WI38 (cell line): ENCODE data around the gene DENND11.

Source experiments
- H3K4me3 ChIP-seq: 2 replicates; pipeline ENCODE4 v1.5.1; 2011; ENCODE audit warnings: low read depth, mild to moderate bottlenecking, control low read depth, low read length
- TF ChIP-seq, protein P1 (sequence below): IDR thresholded peaks from 2 replicates; pipeline ENCODE4 v1.5.1; 2012; ENCODE audit warnings: low read depth, mild to moderate bottlenecking, control low read depth, low read length

Gene DENND11

GRCh38 chr7:141679014-141679413 is 23.0 kb downstream of the DENND11 start:
- TF ChIP-seq, protein P1, sequence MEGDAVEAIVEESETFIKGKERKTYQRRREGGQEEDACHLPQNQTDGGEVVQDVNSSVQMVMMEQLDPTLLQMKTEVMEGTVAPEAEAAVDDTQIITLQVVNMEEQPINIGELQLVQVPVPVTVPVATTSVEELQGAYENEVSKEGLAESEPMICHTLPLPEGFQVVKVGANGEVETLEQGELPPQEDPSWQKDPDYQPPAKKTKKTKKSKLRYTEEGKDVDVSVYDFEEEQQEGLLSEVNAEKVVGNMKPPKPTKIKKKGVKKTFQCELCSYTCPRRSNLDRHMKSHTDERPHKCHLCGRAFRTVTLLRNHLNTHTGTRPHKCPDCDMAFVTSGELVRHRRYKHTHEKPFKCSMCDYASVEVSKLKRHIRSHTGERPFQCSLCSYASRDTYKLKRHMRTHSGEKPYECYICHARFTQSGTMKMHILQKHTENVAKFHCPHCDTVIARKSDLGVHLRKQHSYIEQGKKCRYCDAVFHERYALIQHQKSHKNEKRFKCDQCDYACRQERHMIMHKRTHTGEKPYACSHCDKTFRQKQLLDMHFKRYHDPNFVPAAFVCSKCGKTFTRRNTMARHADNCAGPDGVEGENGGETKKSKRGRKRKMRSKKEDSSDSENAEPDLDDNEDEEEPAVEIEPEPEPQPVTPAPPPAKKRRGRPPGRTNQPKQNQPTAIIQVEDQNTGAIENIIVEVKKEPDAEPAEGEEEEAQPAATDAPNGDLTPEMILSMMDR = no peak
- no peak overlapping the region for H3K4me3 ChIP-seq

GRCh38 chr7:141676618-141677017 is 25.3 kb downstream of the DENND11 start:
- TF ChIP-seq, protein P1 = no peak
- no peak overlapping the region for H3K4me3 ChIP-seq

DNA sequence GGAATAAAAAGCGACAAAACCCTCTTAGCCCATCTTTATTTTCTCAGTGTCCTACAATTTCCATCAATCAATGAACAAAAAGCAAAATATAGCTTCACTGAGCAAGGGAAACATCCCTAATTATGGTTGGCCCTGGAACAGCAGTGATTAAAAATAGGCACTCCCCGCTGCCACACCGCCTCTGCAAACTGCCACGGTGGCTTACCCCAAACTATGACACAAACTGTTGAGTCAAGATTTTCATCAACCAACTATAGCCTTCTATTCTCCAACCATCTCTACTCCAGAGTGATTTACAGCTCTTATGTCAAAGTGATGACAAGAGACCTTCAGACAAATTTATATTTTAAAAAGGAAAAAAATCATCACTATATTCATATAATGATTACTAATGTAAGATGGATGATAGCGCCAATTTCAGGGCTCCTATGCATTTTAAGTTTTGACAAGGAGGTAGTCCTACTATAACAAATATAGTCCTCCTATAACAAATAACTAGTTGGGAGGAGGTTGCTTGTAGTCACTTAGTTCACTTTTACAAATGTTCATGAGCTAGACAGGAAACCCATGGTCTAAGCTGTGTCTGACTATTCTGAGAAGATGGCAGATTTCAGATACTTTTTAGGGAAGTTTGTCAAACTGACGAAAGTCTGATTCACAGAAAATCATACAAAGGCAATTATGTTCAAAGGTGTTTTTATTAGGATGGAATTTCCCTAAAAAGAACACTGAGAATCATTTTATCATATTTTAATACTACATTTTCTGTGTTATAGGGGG is 26.3 kb downstream of the DENND11 start:
- TF ChIP-seq, protein P1 = no peak
- H3K4me3 ChIP-seq = no peak overlapping the region

GRCh38 chr7:141674702-141675101 is 27.3 kb downstream of the DENND11 start:
- TF ChIP-seq, protein P1 = no peak
- no peak overlapping the region for H3K4me3 ChIP-seq

DNA sequence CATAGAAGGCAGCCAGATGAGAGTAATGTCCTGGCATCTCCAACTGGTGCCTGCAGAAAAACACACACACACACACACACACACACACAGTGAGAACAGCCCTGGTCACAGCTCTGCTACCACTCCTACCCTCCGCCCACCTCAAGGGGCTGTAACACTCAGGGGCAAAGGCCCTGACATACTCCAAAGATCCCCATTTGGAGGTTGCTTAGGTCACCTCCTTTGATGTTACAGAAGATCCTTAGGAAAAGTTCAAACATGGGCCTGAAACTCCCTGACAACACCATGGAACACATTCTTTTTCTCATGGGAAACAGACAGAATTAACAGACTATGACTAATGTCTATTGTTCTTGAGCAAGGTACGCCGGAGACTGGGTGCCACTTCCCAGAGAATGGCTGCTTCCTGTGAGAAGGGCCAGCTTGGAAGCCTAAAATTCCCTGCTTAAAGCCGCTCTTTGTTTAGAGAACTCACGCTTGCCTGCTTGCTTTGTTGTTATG is 27.7 kb downstream of the DENND11 start:
- no peak overlapping the region for H3K4me3 ChIP-seq

GRCh38 chr7:141673346-141673745 is 28.6 kb downstream of the DENND11 start:
- TF ChIP-seq, protein P1 = no peak

More for the DNA sequence above, 27.7 kb downstream of the DENND11 start:
- TF ChIP-seq, protein P1 = no peak

GRCh38 chr7:141671705-141672496 is 30.1 kb downstream of the DENND11 start:
- TF ChIP-seq, protein P1 = no peak
- H3K4me3 ChIP-seq = no peak overlapping the region

More at GRCh38 chr7:141673346-141673745, 28.6 kb downstream of the DENND11 start:
- no peak overlapping the region for H3K4me3 ChIP-seq
